ENCODE results near the gene SPATA3.
"Not testable (repeated sequence)": the region's sequence is repeated elsewhere in the genome, so short reads cannot be mapped to it uniquely, and the experiment has no call there.

SPATA3 gene

DNA sequence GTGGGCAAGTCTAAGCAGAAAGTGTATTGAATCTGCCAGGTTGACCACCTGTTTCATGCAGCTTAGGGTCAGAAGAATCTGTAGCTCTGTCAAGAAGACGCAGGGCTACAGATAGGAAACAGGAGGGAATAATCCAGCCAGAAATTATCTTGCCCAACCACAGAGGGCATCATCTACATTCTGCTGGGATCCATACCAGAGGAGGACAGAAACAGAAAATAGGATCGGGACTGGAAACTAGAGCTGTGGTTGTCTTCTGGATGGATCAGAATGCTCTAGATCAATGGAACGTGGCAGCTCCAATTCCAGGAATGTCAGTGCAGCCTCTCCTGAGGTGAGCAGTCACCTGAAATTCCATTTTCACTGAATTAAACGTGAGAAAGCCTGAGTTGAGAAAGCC lies 3.6 kb downstream of the SPATA3 start:
- DNase-seq = no peak

DNA sequence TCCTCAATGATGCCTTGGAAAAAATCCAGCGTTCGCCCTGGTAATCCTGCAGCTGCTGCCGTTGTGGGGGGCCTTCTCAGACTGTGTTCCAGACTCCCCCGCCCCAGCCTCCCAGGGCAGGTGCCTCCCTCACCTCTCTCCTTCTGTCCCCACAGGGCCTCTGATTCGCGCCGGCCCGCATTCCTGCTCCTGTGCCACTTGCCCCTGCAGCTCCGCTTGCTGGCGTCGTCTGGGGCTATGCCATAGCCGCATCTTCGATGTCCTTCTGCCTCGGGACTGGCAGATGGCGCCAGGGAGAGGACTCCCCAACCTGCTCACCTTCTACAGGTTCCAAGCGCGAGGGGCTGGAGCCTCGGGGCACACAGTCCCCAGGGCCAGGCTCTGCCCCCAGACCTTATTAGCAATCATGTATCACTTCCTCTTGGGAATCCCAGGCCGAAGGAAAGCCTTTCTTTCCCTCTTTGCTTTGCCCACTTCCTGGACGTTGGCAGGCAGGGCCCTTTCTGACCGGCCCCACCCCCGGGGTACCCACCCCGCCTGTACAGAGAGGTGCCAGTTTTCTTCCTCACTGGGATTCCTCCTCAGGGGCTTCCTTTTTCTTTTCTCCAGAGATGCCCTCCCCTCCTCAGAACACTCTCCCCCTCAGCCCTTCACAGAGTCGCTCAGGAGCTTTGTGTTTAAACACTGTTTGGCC lies 4.4 kb downstream of the SPATA3 start:
- DNase-seq = no peak

DNA sequence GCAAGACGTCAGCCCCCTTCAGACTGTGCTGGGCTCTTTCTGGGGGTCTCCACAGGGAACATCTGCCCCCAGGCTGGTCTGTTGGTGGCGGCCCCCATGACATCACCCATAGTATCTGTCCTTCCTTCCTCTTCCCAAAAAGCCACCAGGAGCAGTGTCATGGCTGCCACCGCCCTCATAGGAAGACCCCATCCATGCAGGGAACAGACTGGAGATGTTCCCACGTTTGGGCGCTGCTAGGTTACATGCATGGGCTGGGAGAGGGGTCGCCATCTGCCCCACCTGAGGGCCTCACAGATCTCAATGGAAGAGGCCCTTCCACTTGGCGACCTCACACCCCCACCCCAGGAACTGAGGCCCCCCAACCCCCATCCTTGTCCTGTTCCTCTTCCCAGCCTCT lies 5.1 kb downstream of the SPATA3 start:
- no peak for DNase-seq

DNA sequence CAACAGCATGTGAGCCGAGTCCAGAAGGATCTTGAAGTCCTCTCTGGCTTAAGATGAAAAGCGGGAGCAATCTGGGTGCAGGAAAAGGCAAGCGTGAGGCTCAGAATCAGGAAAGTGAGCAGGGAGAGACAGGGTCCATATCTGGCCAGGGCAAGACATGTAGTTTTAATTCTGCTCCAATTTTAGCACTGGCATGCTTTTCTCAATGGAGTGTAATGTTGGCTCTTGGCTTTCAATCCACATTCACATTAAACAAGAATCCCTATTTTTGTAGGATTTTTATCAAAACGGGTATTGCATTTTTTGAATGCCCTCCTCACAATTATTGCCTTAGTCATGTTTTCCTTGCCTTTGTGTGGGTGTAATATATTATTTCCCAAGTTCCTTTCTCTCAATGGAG lies 6.0 kb downstream of the SPATA3 start:
- DNase-seq = no peak

DNA sequence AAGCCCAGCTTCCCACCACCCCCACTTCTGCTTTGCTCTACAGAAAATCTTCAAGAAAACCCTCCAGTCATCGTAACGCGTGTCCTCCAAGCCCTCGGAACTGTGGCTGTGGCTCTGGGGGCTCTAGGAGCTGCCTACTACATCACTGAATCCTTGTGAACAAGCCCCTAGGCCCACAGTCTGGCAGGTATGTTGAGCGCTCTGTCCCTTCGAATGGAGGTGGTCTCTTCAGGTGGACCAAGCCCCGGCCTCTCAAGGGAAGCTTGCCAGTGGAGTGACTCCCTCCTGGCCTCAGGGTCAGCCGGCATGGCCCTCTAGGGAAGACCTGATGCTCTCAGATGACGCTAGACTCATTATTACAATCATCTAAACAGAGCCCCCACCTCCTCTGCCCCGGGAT lies 6.7 kb downstream of the SPATA3 start:
- no peak for DNase-seq

DNA sequence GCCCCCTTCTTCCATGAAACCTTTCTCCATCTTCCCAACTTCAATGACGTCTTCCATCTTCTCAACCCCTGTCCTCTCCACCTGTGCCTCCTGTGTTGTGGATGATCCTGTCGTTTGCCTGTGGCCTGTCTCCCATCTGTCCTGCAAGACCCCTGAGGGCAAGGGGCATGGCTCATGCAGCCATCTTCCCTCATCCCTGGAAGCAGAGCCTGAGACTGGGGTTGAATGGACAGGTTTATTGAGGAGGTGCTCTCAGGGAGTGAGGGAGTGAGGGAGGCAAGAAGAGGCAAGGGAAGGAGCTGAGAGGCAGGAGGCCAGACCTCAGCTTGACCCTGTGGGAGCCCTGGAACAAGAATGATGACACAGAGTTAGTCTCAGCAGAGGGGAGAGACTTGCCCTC lies 7.3 kb downstream of the SPATA3 start:
- no peak for DNase-seq

DNA sequence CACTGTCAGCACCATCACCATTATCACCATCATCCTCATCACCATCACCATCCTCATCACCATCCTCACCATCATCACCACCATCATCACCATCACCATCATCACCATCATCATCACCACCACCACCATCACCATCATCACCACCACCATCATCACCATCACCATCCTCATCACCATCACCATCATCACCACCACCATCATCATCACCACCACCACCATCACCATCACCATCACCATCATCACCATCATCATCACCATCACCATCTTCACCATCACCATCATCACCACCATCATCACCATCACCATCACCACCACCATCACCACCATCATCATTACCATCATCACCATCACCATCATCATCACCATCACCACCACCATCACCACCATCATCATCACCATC lies 9.0 kb downstream of the SPATA3 start:
- not testable (repeated sequence) for DNase-seq

DNA sequence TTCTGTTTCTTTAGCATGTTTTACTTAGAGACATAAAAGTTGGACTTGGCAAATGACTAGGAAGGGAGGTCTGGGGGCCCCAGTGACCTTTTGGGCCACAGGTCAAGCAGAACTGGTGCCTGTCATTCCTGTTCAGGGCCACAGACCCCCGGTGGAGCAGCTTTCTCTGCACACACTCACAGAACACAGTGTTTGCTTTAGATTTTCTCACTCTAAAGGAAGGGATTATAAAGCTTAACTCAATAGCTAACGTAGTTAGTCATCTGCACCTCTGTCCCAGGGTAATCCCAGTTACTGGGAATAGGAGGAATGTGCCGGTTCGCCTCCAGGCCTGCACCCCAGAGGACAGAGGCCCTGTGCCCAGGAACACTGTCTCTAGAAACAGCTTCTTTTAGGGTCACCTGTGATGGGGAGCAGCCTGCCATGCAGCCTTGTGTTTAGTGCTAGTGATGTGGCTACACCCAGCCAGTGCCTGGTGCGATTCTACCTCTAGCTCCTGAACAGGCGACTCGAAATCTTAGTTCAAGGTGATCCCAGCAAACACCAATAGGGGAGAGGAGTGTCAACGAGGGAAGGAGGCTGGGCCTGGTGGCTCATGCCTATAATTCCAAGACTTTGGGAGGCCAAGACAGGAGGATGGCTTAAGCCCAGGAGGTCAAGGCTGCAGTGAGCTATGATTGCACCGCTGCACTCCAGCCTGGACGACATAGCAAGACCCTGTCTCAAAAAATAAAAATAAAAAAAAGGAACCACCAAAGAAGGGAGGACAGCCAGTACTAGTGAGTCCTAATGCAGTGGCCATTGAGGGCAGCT lies 11.6 kb downstream of the SPATA3 start:
- DNase-seq = no peak

DNA sequence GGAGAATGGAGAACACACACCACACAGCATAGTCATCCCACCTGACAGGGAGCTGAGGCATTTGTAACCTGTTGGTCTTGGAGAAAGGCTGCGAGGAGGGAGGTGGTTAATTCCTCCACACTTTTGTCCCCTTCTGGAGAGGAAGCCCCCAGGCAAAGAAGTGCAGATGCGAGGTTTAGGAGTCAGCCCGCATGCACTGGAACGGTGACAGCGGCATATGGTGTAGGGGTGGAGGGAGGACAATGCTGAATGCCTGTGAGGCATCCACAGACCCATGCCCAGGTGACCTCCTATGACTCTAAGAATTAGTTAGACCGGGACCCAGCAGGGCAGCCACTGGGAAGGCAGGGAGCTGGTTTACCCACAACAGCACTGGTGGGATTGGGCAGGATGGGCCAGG lies 12.2 kb downstream of the SPATA3 start:
- no peak for DNase-seq

DNA sequence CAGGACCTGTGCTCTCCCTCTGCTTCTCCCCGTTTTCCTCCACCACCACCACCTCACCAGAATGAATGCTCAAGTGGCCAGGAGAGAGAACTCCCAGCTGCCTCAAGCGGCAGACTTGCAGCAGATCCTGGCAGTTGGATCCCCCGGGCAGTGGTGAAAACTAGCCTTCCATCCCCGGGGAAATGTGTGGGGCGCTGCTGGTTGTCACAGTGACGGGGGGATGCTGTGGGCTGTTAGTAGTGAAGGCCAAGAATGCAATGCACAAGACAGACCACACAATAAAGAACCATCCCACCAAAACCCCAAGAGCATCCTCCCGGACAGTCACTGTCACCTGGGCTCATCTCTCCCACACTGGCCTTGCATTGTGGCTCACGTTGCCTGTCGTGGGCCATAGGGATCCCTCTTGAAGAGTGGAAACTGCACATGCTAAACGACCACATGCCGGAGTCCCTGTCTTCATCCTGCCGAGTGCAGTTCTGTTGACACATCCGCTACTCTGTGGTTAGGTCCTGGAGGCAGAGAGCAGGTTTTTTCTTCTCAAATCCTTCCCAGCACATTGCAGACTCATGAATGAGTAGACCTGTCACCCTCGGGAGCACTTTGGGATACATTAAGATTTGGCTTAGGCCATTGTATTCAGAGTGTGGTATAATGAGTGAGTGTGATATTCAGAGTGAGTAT lies 13.5 kb downstream of the SPATA3 start:
- DNase-seq = no peak

DNA sequence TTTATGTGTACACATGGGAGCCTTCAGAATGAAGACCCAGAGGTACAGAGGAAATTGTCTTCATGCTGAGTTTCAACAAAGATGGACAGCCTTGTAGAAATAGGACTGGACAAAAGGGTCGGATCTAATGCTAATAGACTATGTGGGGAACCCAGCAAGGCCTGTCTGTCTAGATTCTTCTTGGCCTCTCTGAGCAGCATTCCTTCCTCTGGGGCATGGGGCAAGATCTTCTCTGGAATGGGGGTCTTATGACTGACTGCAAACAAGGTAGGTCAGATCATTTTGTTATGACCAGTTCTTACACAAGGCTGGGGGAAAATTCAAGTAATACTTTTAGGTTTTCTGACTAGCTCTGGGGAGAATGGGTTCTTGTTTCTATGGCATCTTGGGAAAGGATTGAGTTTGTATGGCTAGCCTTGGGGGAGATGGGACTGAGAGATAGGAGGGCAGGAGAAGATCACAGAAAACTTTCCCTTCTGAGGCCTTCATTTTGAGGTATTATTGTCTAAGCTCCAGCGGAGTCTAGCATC lies 14.3 kb downstream of the SPATA3 start:
- DNase-seq = no peak

DNA sequence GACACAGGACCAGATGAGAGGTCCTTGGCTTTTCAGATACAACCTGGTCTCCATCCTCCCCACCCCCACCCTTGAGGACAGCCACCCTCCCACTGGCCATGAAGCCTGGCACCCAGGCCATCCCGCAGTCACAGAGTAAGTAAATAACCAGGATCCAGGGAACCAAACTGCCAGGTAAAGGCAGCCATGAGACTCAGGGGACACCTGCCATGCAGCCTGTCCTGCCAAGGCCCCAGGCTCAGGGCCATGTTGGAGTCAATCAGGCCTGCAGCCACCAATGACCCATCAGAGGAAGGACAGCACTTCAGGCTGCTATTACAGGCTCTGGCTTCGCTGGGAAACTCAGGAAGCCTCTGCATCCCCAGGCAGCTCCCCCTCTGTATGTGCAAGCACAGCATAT lies 15.6 kb downstream of the SPATA3 start:
- DNase-seq = no peak

DNA sequence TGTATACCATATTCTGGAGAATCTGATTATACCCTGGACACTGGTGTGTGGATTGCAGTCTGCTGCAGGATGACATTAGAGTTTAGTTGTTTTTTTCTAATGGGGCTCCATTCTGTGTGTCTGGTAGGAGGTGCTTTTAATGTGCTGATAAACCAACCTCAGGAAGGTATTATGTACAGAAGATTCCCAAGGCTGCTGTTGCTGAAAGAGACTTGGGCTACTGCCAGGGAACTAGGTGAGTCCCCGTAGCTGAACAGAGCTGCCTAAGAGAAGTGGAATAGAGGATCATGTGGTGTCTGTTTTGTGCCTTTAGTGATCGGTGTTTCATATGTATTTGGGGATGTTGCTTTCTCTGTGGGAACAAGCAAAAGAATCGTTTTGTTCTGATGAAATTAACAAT lies 16.5 kb downstream of the SPATA3 start:
- DNase-seq = no peak

DNA sequence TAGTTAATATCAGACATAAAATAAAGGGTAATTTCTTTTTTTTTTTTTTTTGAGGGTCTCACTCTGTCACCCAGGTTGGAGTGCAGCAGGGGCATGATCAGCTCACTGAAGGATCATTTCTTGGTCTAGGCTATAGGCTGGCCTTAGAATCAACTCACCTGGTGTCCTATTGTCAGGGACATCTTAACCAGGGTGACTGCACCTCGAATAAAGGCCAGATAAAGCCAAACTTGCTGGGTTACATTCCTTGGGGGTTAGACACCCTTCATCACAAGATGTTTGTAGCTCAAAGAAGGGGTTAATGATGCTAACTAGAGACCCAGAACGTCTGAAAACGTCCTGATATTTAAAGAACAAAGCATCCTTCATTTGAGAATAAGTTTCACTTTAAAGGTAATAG lies 17.9 kb downstream of the SPATA3 start:
- no peak for DNase-seq

DNA sequence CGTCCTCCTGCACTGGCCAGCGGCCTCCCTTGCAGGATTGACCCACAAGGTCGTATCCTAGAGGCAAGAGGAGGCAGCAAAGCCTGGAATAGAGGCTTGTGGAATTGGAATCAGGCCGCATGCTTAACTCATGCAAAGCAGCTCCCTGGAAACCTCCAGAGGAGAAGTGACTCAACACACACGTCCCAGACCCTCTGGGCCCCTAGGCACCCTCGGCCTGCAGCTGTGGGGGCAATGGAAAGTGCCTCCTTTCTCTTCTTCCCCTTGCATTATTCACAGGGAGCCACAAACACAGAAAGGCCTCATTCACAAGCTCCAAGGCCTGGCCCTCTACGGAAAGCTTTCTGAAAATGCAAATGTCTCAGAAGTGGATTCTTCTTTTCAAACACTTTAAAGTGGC lies 19.6 kb downstream of the SPATA3 start:
- DNase-seq = no peak

DNA sequence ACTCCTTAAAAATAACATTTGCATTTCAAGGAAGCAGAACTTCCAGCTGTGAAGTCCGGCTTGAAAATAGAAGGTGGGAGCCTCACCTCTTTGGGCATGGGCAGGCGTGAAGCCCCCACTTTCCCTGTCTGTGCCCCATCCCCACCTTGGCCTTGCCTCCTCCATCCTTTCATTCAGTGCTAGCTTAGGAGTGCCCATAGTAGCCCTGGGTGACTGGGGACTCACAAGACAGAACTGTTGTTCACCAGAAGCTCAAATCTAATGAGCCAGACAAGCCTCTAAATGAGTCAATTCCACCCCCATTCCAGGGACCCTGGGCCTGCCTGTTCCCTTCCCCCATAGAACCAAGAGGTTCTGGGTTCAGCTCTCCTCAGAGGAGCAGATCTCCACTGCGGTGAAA lies 20.0 kb downstream of the SPATA3 start:
- DNase-seq = no peak

DNA sequence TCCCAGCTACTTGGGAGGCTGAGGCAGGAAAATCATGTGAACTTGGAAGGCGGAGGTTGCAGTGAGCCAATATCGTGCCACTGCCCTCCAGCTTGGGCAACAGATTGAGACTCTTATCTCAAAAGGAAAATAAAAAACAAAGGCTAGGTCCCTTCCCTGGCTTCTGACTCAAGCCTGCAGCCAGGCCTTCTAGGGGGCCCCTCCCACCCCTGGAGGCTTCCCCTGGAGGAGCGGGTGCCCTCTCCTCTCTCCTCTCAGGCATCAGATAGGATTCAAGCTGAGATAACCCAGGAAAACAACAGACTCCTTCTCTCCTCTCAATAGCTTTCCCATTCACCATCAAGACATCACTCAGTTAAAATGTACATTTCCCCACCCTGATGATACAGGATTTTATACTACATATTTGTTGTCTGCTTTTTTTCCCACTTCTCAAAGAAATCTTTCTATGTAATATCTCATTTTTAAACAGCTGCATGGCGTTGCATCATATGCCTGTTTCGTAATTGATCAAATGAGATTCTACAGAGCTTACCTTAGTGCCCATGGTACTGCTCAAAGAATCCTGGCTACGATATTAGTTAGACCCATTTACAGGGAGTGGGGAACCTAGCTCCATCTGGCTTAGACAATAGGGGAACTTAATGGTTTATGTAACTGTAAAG lies 20.8 kb downstream of the SPATA3 start:
- no peak for DNase-seq

DNA sequence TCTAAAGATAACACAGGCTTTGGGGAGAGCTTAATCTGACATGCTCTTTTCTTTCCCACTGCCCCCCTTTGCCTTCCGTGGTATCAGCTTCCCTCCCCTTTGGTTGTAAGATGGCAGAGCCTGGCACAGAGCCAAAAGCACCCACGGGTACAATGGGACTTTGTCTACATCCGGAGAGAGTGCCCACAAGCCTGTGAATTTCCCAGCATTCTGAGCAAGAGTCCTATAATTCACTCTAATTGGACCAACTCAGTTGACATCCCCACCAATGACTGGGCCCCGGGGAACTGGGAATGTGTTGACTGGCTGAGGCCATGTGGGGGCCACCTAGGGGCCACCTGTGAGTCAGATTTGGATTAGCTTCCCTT lies 21.3 kb downstream of the SPATA3 start:
- DNase-seq = no peak

DNA sequence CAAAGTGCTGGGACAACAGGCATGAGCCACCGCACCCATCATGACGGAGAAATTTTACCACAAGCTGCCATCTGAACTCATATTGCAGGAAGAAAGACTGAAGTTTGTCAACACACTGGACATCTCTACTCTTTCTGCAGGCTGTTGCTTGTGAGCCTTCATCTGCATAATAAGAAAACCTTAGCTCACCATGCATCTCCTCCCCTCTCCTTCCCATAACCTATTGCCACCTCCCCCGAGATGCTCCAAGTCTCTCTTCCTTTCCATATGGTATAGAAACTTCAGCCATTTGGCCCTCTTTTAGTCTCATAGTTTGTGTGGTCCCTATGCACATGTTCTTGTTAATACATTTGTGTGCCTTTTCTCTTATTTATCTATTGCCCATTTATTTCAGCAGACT lies 22.3 kb downstream of the SPATA3 start:
- DNase-seq = no peak

DNA sequence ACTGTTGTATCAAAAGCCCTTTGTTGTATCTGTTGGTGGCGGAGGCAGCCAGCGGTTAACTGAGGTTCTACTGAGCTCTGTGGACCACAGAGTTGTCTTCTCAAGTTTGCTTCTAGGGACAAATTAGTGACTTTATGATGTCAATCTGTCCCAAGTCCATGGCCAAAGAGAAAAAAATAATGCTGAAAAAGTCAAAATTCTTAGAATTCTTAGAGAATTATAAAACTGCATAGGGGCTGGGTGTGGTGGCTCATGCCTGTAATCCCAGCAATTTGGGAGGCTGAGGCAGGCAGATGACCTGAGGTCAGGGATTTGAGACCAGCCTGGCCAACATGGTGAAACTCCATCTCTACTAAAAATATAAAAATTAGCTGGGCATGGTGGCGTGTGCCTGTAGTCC lies 29.1 kb downstream of the SPATA3 start:
- DNase-seq = not testable (repeated sequence)

DNA sequence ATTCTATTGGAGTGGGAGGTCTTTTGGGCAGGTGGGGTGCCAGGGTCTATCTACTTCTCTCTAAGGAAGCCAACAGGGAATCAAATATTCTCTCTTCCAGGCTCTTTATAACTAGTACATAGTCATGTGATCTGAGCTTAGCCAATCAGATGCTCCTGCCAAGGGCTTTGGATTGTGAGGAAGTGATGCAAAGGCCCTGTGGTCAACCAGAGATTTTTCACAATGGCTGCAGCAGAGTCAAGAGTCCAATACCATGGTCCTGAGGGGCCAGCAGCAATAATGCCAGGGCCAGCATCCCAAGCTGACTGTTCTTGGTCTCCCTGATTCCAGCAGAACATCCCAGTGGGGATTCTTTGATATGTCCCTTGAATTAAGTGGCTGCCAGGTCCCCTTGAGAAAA lies 33.0 kb downstream of the SPATA3 start:
- DNase-seq = no peak

DNA sequence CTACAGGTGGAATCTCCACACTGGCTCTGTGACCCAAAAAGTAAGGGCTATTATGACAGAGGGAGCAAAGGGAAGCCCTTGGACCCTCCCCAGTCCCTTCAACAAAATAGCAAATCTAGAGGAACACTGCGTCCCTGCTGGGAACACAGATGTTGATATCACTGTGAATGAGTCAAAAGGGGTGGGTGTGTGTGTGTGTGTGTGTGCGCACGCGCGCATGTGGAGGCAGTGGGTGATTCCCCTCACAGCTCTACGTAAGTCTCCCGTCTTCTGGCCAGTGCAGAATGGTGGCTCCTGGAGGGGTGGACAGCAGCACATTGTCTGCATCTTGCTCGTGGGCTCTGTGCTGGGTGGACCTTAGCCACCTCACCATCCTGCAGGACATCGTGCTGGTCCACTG lies 33.6 kb downstream of the SPATA3 start:
- no peak for DNase-seq

DNA sequence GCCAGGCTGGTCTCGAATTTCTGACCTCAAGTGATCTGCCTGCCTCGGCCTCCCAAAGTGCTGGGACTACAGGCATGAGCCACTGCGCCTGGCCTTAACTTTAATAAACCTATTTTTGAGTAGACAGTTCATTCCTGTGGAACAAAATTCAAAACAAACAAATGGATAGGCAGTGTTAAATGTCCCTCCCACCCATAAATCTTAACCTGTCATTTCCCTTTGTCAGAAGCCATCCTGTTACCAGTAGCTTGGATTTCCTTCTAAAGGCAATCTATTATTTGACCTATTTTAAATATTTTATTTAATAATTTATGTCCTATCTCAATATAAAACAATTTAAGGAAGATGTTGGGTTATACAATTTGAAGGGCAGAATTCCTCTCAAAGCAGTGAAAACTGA lies 34.8 kb downstream of the SPATA3 start:
- no peak for DNase-seq

Measured in activated CD4-positive, alpha-beta T cell treated with anti-CD3 and anti-CD28 coated beads, Interleukin-2, Interleukin-6, amounts not matched to agents 100 ng/mL and 50 ng/mL, durations not matched to agents 16 hours and 8 hours (primary cell).